ENCODE results near the gene B4GALT5. TPM values are rescaled to one million over a fixed set of nuclear protein-coding genes. Genes with fewer than 3 reads are reported as not detected.

The B4GALT5 gene
- total and polyA plus RNA-seq, 5 donors from 2014 or later = 0.45 to 13.6 (median 1.1) TPM

- H3K27ac Mint-ChIP-seq = no peak overlapping the region
- ATAC-seq (ENCODE audit: low read depth in 2 of 2) = no peak
- H3K4me1 ChIP-seq (ENCODE audit: control insufficient read depth, insufficient read depth, low read length, poor library complexity, severe bottlenecking) = no peaks in the 10 kb centered on the region
These were observed 54.6 kb downstream of the B4GALT5 start for GRCh38 chr20:49659056-49659455.

GRCh38 chr20:49658508-49658907 lies 55.2 kb downstream of the B4GALT5 start:
- ATAC-seq (ENCODE audit: low read depth in 2 of 2) (no peak), DNase-seq (no peak)
- H3K4me3 Mint-ChIP-seq = no peak overlapping the region
- Histone ChIP-seq H3K27ac (ENCODE audit: insufficient read depth, low read length, poor library complexity, severe bottlenecking) (no peak overlapping the region), H3K27me3 (ENCODE audit: control insufficient read depth, insufficient read depth, low read length) (no peaks in the 10 kb centered on the region), H3K4me1 (ENCODE audit: control insufficient read depth, insufficient read depth, low read length, poor library complexity, severe bottlenecking) (no peaks in the 10 kb centered on the region), H3K9me3 (ENCODE audit: control insufficient read depth in 2 of 2, low read length in 2 of 2) (no peaks in the 10 kb centered on the region), H3K4me3 (ENCODE audit: low read depth, low read length) (no peak overlapping the region), H3K36me3 (ENCODE audit: control insufficient read depth, insufficient read depth, low read length) (peaks cover 22% of the 10 kb centered on the region)
- H3K9me3 Mint-ChIP-seq = no peaks in the 10 kb centered on the region
- peaks cover 5 to 14% (median 10%) of the 10 kb centered on the region in 4 donors for H3K4me1 Mint-ChIP-seq
- peaks cover 18% of the 10 kb centered on the region for H3K36me3 Mint-ChIP-seq
- H3K27me3 Mint-ChIP-seq = no peaks in the 10 kb centered on the region
- no peak overlapping the region for H3K27ac Mint-ChIP-seq

More at GRCh38 chr20:49659056-49659455, 54.6 kb downstream of the B4GALT5 start:
- H3K27me3 ChIP-seq (ENCODE audit: control insufficient read depth, insufficient read depth, low read length) = no peaks in the 10 kb centered on the region
- H3K4me3 ChIP-seq (ENCODE audit: low read depth, low read length) = no peak overlapping the region
- no peaks in the 10 kb centered on the region for H3K9me3 ChIP-seq (ENCODE audit: control insufficient read depth in 2 of 2, low read length in 2 of 2)
- H3K36me3 Mint-ChIP-seq = peaks cover 12% of the 10 kb centered on the region
- H3K27me3 Mint-ChIP-seq = no peaks in the 10 kb centered on the region
- H3K36me3 ChIP-seq (ENCODE audit: control insufficient read depth, insufficient read depth, low read length) = peaks cover 17% of the 10 kb centered on the region
- DNase-seq = no peak
- H3K27ac ChIP-seq (ENCODE audit: insufficient read depth, low read length, poor library complexity, severe bottlenecking) = no peak overlapping the region
- no peaks in the 10 kb centered on the region for H3K9me3 Mint-ChIP-seq
- peaks cover 7 to 16% (median 10%) of the 10 kb centered on the region in 4 donors for H3K4me1 Mint-ChIP-seq
- no peak overlapping the region for H3K4me3 Mint-ChIP-seq

- ATAC-seq (ENCODE audit: low read depth in 2 of 2) (no peak), DNase-seq (no peak)
- no peaks in the 10 kb centered on the region for H3K27me3 Mint-ChIP-seq
- H3K4me1 Mint-ChIP-seq = peaks cover 0 to 4% (median 3%) of the 10 kb centered on the region in 4 donors
- Histone ChIP-seq H3K27me3 (ENCODE audit: control insufficient read depth, insufficient read depth, low read length) (no peaks in the 10 kb centered on the region), H3K4me3 (ENCODE audit: low read depth, low read length) (no peak overlapping the region), H3K27ac (ENCODE audit: insufficient read depth, low read length, poor library complexity, severe bottlenecking) (no peak overlapping the region), H3K4me1 (ENCODE audit: control insufficient read depth, insufficient read depth, low read length, poor library complexity, severe bottlenecking) (no peaks in the 10 kb centered on the region), H3K9me3 (ENCODE audit: control insufficient read depth in 2 of 2, low read length in 2 of 2) (no peaks in the 10 kb centered on the region), H3K36me3 (ENCODE audit: control insufficient read depth, insufficient read depth, low read length) (peaks cover 30% of the 10 kb centered on the region)
- H3K36me3 Mint-ChIP-seq = peaks cover 23% of the 10 kb centered on the region
- no peak overlapping the region for H3K4me3 Mint-ChIP-seq
- no peaks in the 10 kb centered on the region for H3K9me3 Mint-ChIP-seq
- peak overlapping the region in 2 of 3 donors; percentile 4 to 22 for H3K27ac Mint-ChIP-seq
These were observed 56.4 kb downstream of the B4GALT5 start for GRCh38 chr20:49657118-49657901.

- Histone ChIP-seq H3K36me3 (ENCODE audit: control insufficient read depth, insufficient read depth, low read length) (peaks cover 35% of the 10 kb centered on the region), H3K27ac (ENCODE audit: insufficient read depth, low read length, poor library complexity, severe bottlenecking) (no peak overlapping the region), H3K27me3 (ENCODE audit: control insufficient read depth, insufficient read depth, low read length) (no peaks in the 10 kb centered on the region), H3K4me1 (ENCODE audit: control insufficient read depth, insufficient read depth, low read length, poor library complexity, severe bottlenecking) (no peaks in the 10 kb centered on the region), H3K4me3 (ENCODE audit: low read depth, low read length) (no peak overlapping the region), H3K9me3 (ENCODE audit: control insufficient read depth in 2 of 2, low read length in 2 of 2) (no peaks in the 10 kb centered on the region)
- H3K4me3 Mint-ChIP-seq = no peak overlapping the region
- ATAC-seq (ENCODE audit: low read depth in 2 of 2) (no peak), DNase-seq (no peak)
- no peak overlapping the region for H3K27ac Mint-ChIP-seq
- peaks cover 23% of the 10 kb centered on the region for H3K36me3 Mint-ChIP-seq
- H3K27me3 Mint-ChIP-seq = no peaks in the 10 kb centered on the region
- H3K9me3 Mint-ChIP-seq = no peaks in the 10 kb centered on the region
- H3K4me1 Mint-ChIP-seq = peaks cover 0 to 4% (median 2%) of the 10 kb centered on the region in 4 donors
These were observed 57.4 kb downstream of the B4GALT5 start for GRCh38 chr20:49656304-49656703.

GRCh38 chr20:49653925-49654434 lies 59.7 kb downstream of the B4GALT5 start:
- H3K27ac Mint-ChIP-seq = peak overlapping the region in 1 of 3 donors; percentile 52
- DNase-seq (no peak), ATAC-seq (ENCODE audit: low read depth in 2 of 2) (no peak)
- Histone ChIP-seq H3K27ac (ENCODE audit: insufficient read depth, low read length, poor library complexity, severe bottlenecking) (no peak overlapping the region), H3K4me1 (ENCODE audit: control insufficient read depth, insufficient read depth, low read length, poor library complexity, severe bottlenecking) (no peaks in the 10 kb centered on the region), H3K27me3 (ENCODE audit: control insufficient read depth, insufficient read depth, low read length) (no peaks in the 10 kb centered on the region), H3K9me3 (ENCODE audit: control insufficient read depth in 2 of 2, low read length in 2 of 2) (no peaks in the 10 kb centered on the region), H3K36me3 (ENCODE audit: control insufficient read depth, insufficient read depth, low read length) (peaks cover 35% of the 10 kb centered on the region), H3K4me3 (ENCODE audit: low read depth, low read length) (no peak overlapping the region)
- no peaks in the 10 kb centered on the region for H3K27me3 Mint-ChIP-seq
- H3K36me3 Mint-ChIP-seq = peaks cover 23% of the 10 kb centered on the region
- H3K4me1 Mint-ChIP-seq = peaks cover 0 to 7% (median 2%) of the 10 kb centered on the region in 4 donors
- H3K9me3 Mint-ChIP-seq = no peaks in the 10 kb centered on the region
- H3K4me3 Mint-ChIP-seq = no peak overlapping the region

GRCh38 chr20:49649672-49650071 lies 64.0 kb downstream of the B4GALT5 start:
- Mint-ChIP-seq H3K27ac (no peak overlapping the region), H3K36me3 (peaks cover 35% of the 10 kb centered on the region), H3K9me3 (no peaks in the 10 kb centered on the region), H3K4me1 (peaks cover 0 to 4% (median 0%) of the 10 kb centered on the region in 4 donors), H3K4me3 (no peak overlapping the region), H3K27me3 (no peaks in the 10 kb centered on the region)
- ATAC-seq (ENCODE audit: low read depth in 2 of 2) = no peak
- Histone ChIP-seq H3K36me3 (ENCODE audit: control insufficient read depth, insufficient read depth, low read length) (peaks cover 42% of the 10 kb centered on the region), H3K27ac (ENCODE audit: insufficient read depth, low read length, poor library complexity, severe bottlenecking) (no peak overlapping the region), H3K4me1 (ENCODE audit: control insufficient read depth, insufficient read depth, low read length, poor library complexity, severe bottlenecking) (no peaks in the 10 kb centered on the region), H3K4me3 (ENCODE audit: low read depth, low read length) (no peak overlapping the region), H3K27me3 (ENCODE audit: control insufficient read depth, insufficient read depth, low read length) (no peaks in the 10 kb centered on the region), H3K9me3 (ENCODE audit: control insufficient read depth in 2 of 2, low read length in 2 of 2) (no peaks in the 10 kb centered on the region)
- no peak for DNase-seq

- no peak overlapping the region for H3K27ac ChIP-seq (ENCODE audit: insufficient read depth, low read length, poor library complexity, severe bottlenecking)
- no peaks in the 10 kb centered on the region for H3K9me3 ChIP-seq (ENCODE audit: control insufficient read depth in 2 of 2, low read length in 2 of 2)
- H3K27me3 ChIP-seq (ENCODE audit: control insufficient read depth, insufficient read depth, low read length) = no peaks in the 10 kb centered on the region
- no peak overlapping the region for H3K4me3 ChIP-seq (ENCODE audit: low read depth, low read length)
- peaks cover 42% of the 10 kb centered on the region for H3K36me3 ChIP-seq (ENCODE audit: control insufficient read depth, insufficient read depth, low read length)
- H3K9me3 Mint-ChIP-seq = no peaks in the 10 kb centered on the region
- DNase-seq (no peak), ATAC-seq (ENCODE audit: low read depth in 2 of 2) (no peak)
- peaks cover 24% of the 10 kb centered on the region for H3K36me3 Mint-ChIP-seq
- H3K4me1 Mint-ChIP-seq = peaks cover 0 to 4% (median under 1%) of the 10 kb centered on the region in 4 donors
- peak overlapping the region in 1 of 3 donors; percentile 69 for H3K27ac Mint-ChIP-seq
- no peak overlapping the region for H3K4me3 Mint-ChIP-seq
- no peaks in the 10 kb centered on the region for H3K27me3 Mint-ChIP-seq
- H3K4me1 ChIP-seq (ENCODE audit: control insufficient read depth, insufficient read depth, low read length, poor library complexity, severe bottlenecking) = no peaks in the 10 kb centered on the region
These were observed 66.1 kb downstream of the B4GALT5 start for GRCh38 chr20:49647550-49647949.

GRCh38 chr20:49646528-49646927 lies 67.2 kb downstream of the B4GALT5 start:
- Mint-ChIP-seq H3K4me3 (no peak overlapping the region), H3K4me1 (peaks cover 0 to 4% (median 1%) of the 10 kb centered on the region in 4 donors), H3K9me3 (no peaks in the 10 kb centered on the region), H3K36me3 (peaks cover 26% of the 10 kb centered on the region), H3K27ac (no peak overlapping the region), H3K27me3 (no peaks in the 10 kb centered on the region)
- Histone ChIP-seq H3K4me1 (ENCODE audit: control insufficient read depth, insufficient read depth, low read length, poor library complexity, severe bottlenecking) (no peaks in the 10 kb centered on the region), H3K9me3 (ENCODE audit: control insufficient read depth in 2 of 2, low read length in 2 of 2) (no peaks in the 10 kb centered on the region), H3K36me3 (ENCODE audit: control insufficient read depth, insufficient read depth, low read length) (peaks cover 44% of the 10 kb centered on the region), H3K27me3 (ENCODE audit: control insufficient read depth, insufficient read depth, low read length) (no peaks in the 10 kb centered on the region), H3K4me3 (ENCODE audit: low read depth, low read length) (no peak overlapping the region), H3K27ac (ENCODE audit: insufficient read depth, low read length, poor library complexity, severe bottlenecking) (no peak overlapping the region)
- ATAC-seq (ENCODE audit: low read depth in 2 of 2) (no peak), DNase-seq (no peak)

Data from CD4-positive, CD25-positive, alpha-beta regulatory T cell (primary cell).